ENCODE results near the gene SLC44A3.

GRCh38 chr1:94773296-94773809 is 46.8 kb upstream of the SLC44A3 start:
- TF ChIP-seq POLR2AphosphoS5 (IDR thresholded peaks at IDR 0.05; ENCODE audit: low read depth, low read length) (no peak), CTCF (IDR thresholded peaks at IDR 0.05) (no peak), FOSL2 (IDR thresholded peaks at IDR 0.05; ENCODE audit: borderline replicate concordance, low read depth) (no peak), TEAD4 (IDR thresholded peaks at IDR 0.05; ENCODE audit: borderline replicate concordance, insufficient read depth) (no peak), CHD2 (IDR thresholded peaks at IDR 0.05; ENCODE audit: low read length, partially characterized antibody) (no peak)

Data from SK-N-SH (cell line).